Measurements from ENCODE around the gene SAMD11. TPM values are rescaled to one million over a fixed set of nuclear protein-coding genes. Genes with fewer than 3 reads are reported as not detected.

SAMD11 gene
- polyA plus RNA-seq, 1 donor, result 18.1 TPM

DNA sequence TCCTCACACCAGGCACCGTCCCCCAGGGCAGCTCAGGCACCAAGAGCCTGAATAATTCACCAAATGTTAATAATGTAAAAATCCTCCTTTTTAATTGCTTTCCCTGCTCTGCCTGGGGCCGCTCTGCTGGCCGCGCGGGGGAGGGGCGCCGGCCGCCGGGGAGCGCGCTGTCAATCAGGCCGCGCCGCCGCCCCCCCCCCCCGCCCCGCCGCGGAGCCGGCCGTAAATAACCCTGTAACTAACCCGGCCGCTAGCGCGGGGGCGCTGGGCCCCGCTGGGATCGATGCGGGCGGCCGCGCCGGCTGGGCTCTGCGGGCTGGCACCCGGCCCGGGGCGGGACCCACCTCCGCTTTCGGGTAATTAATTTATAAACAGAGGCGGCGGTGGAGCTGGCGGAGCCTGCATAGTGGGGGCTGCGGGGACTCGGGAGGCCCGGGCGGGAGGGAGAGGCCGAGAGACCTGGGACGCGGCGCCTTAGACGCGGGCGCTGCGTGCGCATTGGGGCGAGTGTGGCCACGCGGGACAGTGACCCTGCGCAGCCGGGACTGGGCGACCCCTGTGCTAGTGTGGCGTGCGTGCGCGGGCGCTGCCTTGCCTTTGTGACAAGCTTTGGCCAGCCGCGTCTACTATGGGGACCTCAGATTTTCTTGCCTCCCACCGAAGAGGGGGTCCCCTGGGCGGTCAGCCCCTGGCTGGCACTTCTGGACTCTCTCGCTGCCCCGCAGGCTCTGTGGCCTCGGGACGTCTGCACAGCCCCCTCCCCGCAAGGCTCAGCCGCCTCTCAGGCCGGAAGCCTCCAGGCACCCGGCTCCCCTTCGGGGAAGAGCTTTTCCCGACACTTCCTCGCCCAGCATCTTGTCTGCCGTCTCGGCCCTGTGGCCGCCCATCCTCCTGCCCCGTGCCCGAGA is 16.6 kb downstream of the SAMD11 start:
- Histone ChIP-seq H3K4me3 (ENCODE audit: low read length) (no peak overlapping the region), H3K4me1 (ENCODE audit: control insufficient read depth, insufficient read depth, low read length) (peaks cover 33% of the 10 kb centered on the region), H3K36me3 (ENCODE audit: control insufficient read depth, insufficient read depth, low read length) (peaks cover 14% of the 10 kb centered on the region), H3K27ac (ENCODE audit: low read length) (peak overlapping the region; percentile 60), H3K9me3 (ENCODE audit: control insufficient read depth, low read depth, low read length) (peaks cover 21% of the 10 kb centered on the region), H3K27me3 (ENCODE audit: control insufficient read depth, insufficient read depth, low read length) (peaks cover 75% of the 10 kb centered on the region)
- WGBS (ENCODE audit: insufficient coverage, low lambda C conversion rate), result no CpG with 5 or more reads among the region's 86 CpGs
- DNase-seq, result peak; percentile 60 to 77

DNA sequence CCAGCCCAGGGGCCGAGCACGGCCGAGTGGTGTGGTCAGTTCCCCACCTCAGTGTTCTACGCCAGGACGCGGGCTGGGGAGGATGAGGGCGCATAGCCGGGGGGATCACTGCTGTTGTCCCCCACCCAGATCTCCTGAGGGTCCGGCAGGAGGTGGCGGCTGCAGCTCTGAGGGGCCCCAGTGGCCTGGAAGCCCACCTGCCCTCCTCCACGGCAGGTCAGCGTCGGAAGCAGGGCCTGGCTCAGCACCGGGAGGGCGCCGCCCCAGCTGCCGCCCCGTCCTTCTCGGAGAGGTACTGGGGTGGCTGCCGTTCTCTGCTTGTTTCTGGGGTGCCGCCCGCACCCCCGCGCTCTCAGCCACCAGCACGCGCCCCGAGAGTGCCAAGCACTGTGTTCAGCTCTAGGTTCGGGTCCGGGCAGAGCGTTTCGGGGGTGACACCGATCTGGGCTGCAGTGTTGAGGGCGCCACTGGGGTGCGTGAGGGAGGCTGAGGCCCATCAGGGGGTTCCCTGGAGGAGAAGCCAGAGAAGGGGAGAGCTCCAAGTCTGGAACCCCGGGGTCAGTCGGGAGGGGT is 17.4 kb downstream of the SAMD11 start:
- H3K36me3 ChIP-seq (ENCODE audit: control insufficient read depth, insufficient read depth, low read length), result peaks cover 21% of the 10 kb centered on the region
- no CpG with 5 or more reads among the region's 36 CpGs for WGBS (ENCODE audit: insufficient coverage, low lambda C conversion rate)
- peaks cover 18% of the 10 kb centered on the region for H3K9me3 ChIP-seq (ENCODE audit: control insufficient read depth, low read depth, low read length)
- peaks cover 68% of the 10 kb centered on the region for H3K27me3 ChIP-seq (ENCODE audit: control insufficient read depth, insufficient read depth, low read length)
- peak overlapping the region; percentile 18 for H3K4me3 ChIP-seq (ENCODE audit: low read length)
- DNase-seq, result no peak
- peak overlapping the region; percentile 60 for H3K27ac ChIP-seq (ENCODE audit: low read length)
- H3K4me1 ChIP-seq (ENCODE audit: control insufficient read depth, insufficient read depth, low read length), result peaks cover 30% of the 10 kb centered on the region

DNA sequence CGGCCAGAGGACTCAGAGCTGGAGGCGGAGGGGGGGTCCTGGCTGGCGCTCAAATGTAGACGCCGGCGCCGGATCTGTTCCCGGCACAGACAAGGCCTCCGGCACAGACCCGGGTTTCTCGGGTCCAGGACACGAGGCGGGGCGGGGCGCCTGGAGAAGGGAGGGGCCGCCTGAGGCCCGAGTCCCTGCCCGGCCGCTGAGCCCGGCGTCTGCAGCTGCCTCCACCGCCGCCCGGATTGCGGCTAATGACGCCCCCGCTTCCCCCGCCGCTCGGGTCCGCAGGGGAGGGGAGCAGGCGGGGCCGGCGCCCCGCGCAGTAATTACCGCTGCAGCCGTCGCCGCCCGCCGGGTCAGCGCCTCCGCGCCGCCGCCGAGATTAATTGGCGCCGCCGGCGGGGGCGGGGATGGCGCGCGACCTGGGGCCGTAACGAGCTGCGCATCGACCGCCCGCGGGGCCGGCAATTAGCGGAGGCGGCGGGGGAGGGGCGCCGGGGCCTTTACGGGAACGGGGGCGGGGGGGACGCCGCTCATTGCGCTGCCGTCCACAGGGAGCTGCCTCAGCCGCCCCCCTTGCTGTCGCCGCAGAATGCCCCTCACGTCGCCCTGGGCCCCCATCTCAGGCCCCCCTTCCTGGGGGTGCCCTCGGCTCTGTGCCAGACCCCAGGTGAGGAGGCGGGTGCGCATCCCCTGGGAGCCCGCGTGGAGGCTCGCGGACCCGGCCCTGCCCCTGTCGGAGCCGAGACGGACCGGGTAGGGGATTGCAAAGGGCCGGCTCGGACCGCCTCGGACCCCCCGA is 18.1 kb downstream of the SAMD11 start:
- Histone ChIP-seq H3K36me3 (ENCODE audit: control insufficient read depth, insufficient read depth, low read length) (peaks cover 27% of the 10 kb centered on the region), H3K27me3 (ENCODE audit: control insufficient read depth, insufficient read depth, low read length) (peaks cover 61% of the 10 kb centered on the region), H3K4me1 (ENCODE audit: control insufficient read depth, insufficient read depth, low read length) (peaks cover 28% of the 10 kb centered on the region), H3K27ac (ENCODE audit: low read length) (peak overlapping the region; percentile 60), H3K4me3 (ENCODE audit: low read length) (peak overlapping the region; percentile 31), H3K9me3 (ENCODE audit: control insufficient read depth, low read depth, low read length) (peaks cover 18% of the 10 kb centered on the region)
- WGBS (ENCODE audit: insufficient coverage, low lambda C conversion rate), result no CpG with 5 or more reads among the region's 98 CpGs
- DNase-seq, result peak; percentile 67 to 79

- DNase-seq, result no peak
- H3K4me3 ChIP-seq (ENCODE audit: low read length), result peak overlapping the region; percentile 31
- H3K4me1 ChIP-seq (ENCODE audit: control insufficient read depth, insufficient read depth, low read length), result peaks cover 28% of the 10 kb centered on the region
- peaks cover 33% of the 10 kb centered on the region for H3K36me3 ChIP-seq (ENCODE audit: control insufficient read depth, insufficient read depth, low read length)
- peaks cover 56% of the 10 kb centered on the region for H3K27me3 ChIP-seq (ENCODE audit: control insufficient read depth, insufficient read depth, low read length)
- peak overlapping the region; percentile 38 for H3K27ac ChIP-seq (ENCODE audit: low read length)
- H3K9me3 ChIP-seq (ENCODE audit: control insufficient read depth, low read depth, low read length), result peaks cover 18% of the 10 kb centered on the region
- no CpG with 5 or more reads among the region's 48 CpGs for WGBS (ENCODE audit: insufficient coverage, low lambda C conversion rate)
These were observed 18.7 kb downstream of the SAMD11 start for GRCh38 chr1:942411-942821.

- Histone ChIP-seq H3K27ac (ENCODE audit: low read length) (peak overlapping the region; percentile 43), H3K4me3 (ENCODE audit: low read length) (peak overlapping the region; percentile 2), H3K9me3 (ENCODE audit: control insufficient read depth, low read depth, low read length) (peaks cover 18% of the 10 kb centered on the region), H3K4me1 (ENCODE audit: control insufficient read depth, insufficient read depth, low read length) (peaks cover 28% of the 10 kb centered on the region), H3K36me3 (ENCODE audit: control insufficient read depth, insufficient read depth, low read length) (peaks cover 39% of the 10 kb centered on the region), H3K27me3 (ENCODE audit: control insufficient read depth, insufficient read depth, low read length) (peaks cover 50% of the 10 kb centered on the region)
- WGBS (ENCODE audit: insufficient coverage, low lambda C conversion rate), result no CpG with 5 or more reads among the region's 27 CpGs
- peak in 1 of 2 donors; percentile 50 for DNase-seq
These were observed 19.3 kb downstream of the SAMD11 start for GRCh38 chr1:942864-943533.

DNA sequence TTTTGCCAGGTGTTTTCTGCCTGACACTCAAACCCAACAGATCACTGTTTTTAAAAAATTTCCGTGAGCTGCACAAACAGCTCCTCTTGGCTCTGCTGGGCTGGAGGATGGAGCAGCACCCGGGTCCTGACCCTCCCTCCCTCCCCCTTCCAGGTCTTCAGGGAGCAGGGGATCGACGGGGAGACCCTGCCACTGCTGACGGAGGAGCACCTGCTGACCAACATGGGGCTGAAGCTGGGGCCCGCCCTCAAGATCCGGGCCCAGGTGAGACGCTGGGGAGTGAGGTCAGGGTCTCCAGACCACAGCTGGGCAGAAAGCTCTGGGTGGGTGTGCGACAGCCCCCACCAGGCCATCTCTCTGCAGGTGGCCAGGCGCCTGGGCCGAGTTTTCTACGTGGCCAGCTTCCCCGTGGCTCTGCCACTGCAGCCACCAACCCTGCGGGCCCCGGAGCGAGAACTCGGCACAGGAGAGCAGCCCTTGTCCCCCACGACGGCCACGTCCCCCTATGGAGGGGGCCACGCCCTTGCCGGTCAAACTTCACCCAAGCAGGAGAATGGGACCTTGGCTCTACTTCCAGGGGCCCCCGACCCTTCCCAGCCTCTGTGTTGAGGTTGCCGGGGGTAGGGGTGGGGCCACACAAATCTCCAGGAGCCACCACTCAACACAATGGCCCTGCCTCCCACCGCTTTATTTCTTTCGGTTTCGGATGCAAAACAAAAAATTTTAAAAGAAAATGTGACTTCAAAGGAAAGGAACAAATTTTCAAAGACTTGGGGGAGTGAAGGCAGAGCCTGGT is 20.0 kb downstream of the SAMD11 start:
- no CpG with 5 or more reads among the region's 27 CpGs for WGBS (ENCODE audit: insufficient coverage, low lambda C conversion rate)
- Histone ChIP-seq H3K27me3 (ENCODE audit: control insufficient read depth, insufficient read depth, low read length) (peaks cover 43% of the 10 kb centered on the region), H3K27ac (ENCODE audit: low read length) (peak overlapping the region; percentile 23), H3K4me3 (ENCODE audit: low read length) (no peak overlapping the region), H3K9me3 (ENCODE audit: control insufficient read depth, low read depth, low read length) (peaks cover 18% of the 10 kb centered on the region), H3K36me3 (ENCODE audit: control insufficient read depth, insufficient read depth, low read length) (peaks cover 45% of the 10 kb centered on the region), H3K4me1 (ENCODE audit: control insufficient read depth, insufficient read depth, low read length) (peaks cover 28% of the 10 kb centered on the region)
- DNase-seq, result no peak

GRCh38 chr1:944341-945325 is 20.9 kb downstream of the SAMD11 start:
- peak in 1 of 2 donors; percentile 50 for DNase-seq
- Histone ChIP-seq H3K36me3 (ENCODE audit: control insufficient read depth, insufficient read depth, low read length) (peaks cover 54% of the 10 kb centered on the region), H3K4me3 (ENCODE audit: low read length) (no peak overlapping the region), H3K4me1 (ENCODE audit: control insufficient read depth, insufficient read depth, low read length) (peaks cover 23% of the 10 kb centered on the region), H3K27ac (ENCODE audit: low read length) (peak overlapping the region; percentile 23), H3K27me3 (ENCODE audit: control insufficient read depth, insufficient read depth, low read length) (peaks cover 34% of the 10 kb centered on the region), H3K9me3 (ENCODE audit: control insufficient read depth, low read depth, low read length) (peaks cover 16% of the 10 kb centered on the region)
- WGBS (ENCODE audit: insufficient coverage, low lambda C conversion rate), result no CpG with 5 or more reads among the region's 28 CpGs

DNA sequence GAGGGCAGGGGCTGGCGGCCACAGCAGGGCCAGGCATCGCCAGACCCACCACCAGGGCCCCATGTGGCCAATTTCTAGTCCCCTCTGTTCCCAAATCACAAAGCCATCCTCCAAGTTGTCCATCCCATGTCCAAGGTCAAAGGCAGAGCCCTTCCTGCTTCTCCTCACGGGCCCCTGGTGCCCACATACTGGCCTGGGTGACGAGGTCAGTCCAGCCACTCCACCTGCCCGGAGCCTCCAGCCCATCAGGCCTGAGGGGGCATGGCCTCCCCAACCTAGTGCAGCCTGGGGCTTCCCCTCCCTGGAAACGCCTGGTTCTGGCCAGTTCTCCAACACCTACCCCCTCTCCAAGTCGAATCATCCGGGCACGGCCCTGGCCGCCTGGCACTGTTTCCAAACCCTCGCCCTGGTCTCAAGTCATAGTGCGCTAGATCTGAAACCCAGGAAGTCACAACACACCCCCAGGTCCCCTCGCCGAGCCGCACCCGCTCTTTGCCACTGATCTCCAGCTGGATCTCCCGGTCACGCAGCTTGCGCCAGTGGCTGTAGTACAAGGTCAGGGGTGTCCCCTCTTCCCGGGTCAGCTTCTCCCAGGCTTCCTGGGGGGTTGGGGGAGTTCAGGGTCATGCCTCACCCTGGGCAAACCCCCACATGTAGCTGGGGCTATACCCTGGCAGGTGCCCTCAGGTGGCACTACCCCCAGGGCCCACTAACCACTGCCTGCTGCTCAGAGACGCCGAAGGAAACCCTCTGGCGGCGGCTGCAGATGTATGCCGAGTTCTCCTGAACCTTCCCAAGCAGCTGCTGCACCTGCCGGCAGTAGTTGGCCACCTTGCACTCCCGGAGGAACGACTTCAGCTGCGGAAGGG is 22.2 kb downstream of the SAMD11 start:
- Histone ChIP-seq H3K36me3 (ENCODE audit: control insufficient read depth, insufficient read depth, low read length) (peaks cover 67% of the 10 kb centered on the region), H3K9me3 (ENCODE audit: control insufficient read depth, low read depth, low read length) (peaks cover 13% of the 10 kb centered on the region), H3K27ac (ENCODE audit: low read length) (no peak overlapping the region), H3K27me3 (ENCODE audit: control insufficient read depth, insufficient read depth, low read length) (peaks cover 23% of the 10 kb centered on the region), H3K4me1 (ENCODE audit: control insufficient read depth, insufficient read depth, low read length) (peaks cover 13% of the 10 kb centered on the region), H3K4me3 (ENCODE audit: low read length) (no peak overlapping the region)
- no CpG with 5 or more reads among the region's 29 CpGs for WGBS (ENCODE audit: insufficient coverage, low lambda C conversion rate)
- no peak for DNase-seq

Data from large intestine (tissue), 3 donors.